CD4-positive, alpha-beta T cell (primary cell): ENCODE measurements around the gene NR2F1-AS1. TPM values are rescaled to one million over a fixed set of nuclear protein-coding genes. Genes with fewer than 3 reads are reported as not detected.

ENCODE experiments used
- ATAC-seq: fragments of 200-7000 bp; cut with Tn5 transposase; one replicate; pipeline ENCODE4 v1.10.0; 2022; ENCODE audit warnings: mild to moderate bottlenecking; ENCODE audit not compliant: poor library complexity
- CTCF ChIA-PET: fragments of 350-600 bp; sonication (Branson Sonifier 250); formaldehyde crosslinking; loops from one replicate; lab custom pipeline; 2021; ENCODE audit warnings: antibody characterized with exemption, inconsistent platforms; lab: Charles Lee
- POLR2A ChIA-PET: fragments of 350-600 bp; sonication (Branson Sonifier 250); formaldehyde crosslinking; loops from one replicate; lab custom pipeline; 2021; ENCODE audit warnings: antibody characterized with exemption, inconsistent platforms; lab: Charles Lee
- DNase-seq, 14 experiments: peaks; one replicate each; pipeline ENCODE4 v3.0.0-alpha.2; 2013 to 2020; ENCODE audit warnings: mixed read lengths in 2 of 14
- H3K27ac ChIP-seq, 2 donors: one replicate each; pipeline versions ENCODE4 v1.5.1 to v1.7.0; 2013; ENCODE audit warnings: low read length in 2 of 2, low read depth in 1 of 2, mild to moderate bottlenecking in 1 of 2
- H3K27me3 ChIP-seq, 2 experiments: 1 replicate in 1 of 2; 2 replicates in 1 of 2; pipeline versions ENCODE4 v1.6.1 to v1.7.0; 2013; ENCODE audit warnings: low read length in 2 of 2, control low read depth in 1 of 2, mild to moderate bottlenecking in 1 of 2, moderate library complexity in 1 of 2; ENCODE audit not compliant: insufficient read depth in 2 of 2, control insufficient read depth in 1 of 2
- H3K36me3 ChIP-seq: one replicate; pipeline ENCODE4 v1.6.1; 2013; ENCODE audit warnings: low read length, control low read depth; ENCODE audit not compliant: insufficient read depth
- H3K4me1 ChIP-seq: one replicate; pipeline ENCODE4 v1.6.1; 2013; ENCODE audit warnings: low read length, control low read depth; ENCODE audit not compliant: insufficient read depth
- H3K4me3 ChIP-seq: one replicate; pipeline ENCODE4 v1.5.1; 2013; ENCODE audit warnings: mild to moderate bottlenecking, low read length, moderate library complexity
- H3K9me3 ChIP-seq, 2 experiments: 1 replicate in 1 of 2; 2 replicates in 1 of 2; pipeline versions ENCODE4 v1.6.1 to v1.7.0; 2013; ENCODE audit warnings: low read length in 2 of 2, mild to moderate bottlenecking in 2 of 2, control low read depth in 1 of 2, moderate library complexity in 1 of 2; ENCODE audit not compliant: control insufficient read depth in 1 of 2, insufficient read depth in 1 of 2
- H3K27ac Mint-ChIP-seq: one replicate; pipeline ENCODE4 v1.8.0; 2020; ENCODE audit warnings: mixed read lengths
- H3K27me3 Mint-ChIP-seq: one replicate; pipeline ENCODE4 v1.8.0; 2021; ENCODE audit warnings: mixed read lengths
- H3K36me3 Mint-ChIP-seq: one replicate; pipeline ENCODE4 v1.8.0; 2021; ENCODE audit warnings: low read depth, mixed read lengths
- H3K4me1 Mint-ChIP-seq: one replicate; pipeline ENCODE4 v1.8.0; 2021; ENCODE audit warnings: low read depth, mixed read lengths
- H3K4me3 Mint-ChIP-seq: one replicate; pipeline ENCODE4 v1.8.0; 2020; ENCODE audit warnings: mild to moderate bottlenecking, mixed read lengths
- H3K9me3 Mint-ChIP-seq: one replicate; pipeline ENCODE4 v1.8.0; 2020; ENCODE audit warnings: mixed read lengths
- CTCF ChIP-seq: fragments of 200-600 bp; IDR thresholded peaks from one replicate; pipeline ENCODE4 v1.8.0; 2022; ENCODE audit warnings: antibody characterized with exemption, mild to moderate bottlenecking
- intact Hi-C, 2 experiments: fragments of 100-400 bp; cut with DNase I in 1 of 2; cut with micrococcal nuclease in 1 of 2; formaldehyde crosslinking; loops; one replicate each; pipeline versions ENCODE4 v1.15.1 to v1.9.0; 2023 to 2025; cut with DNase I, micrococcal nuclease
- total RNA-seq, 174 experiments: library from RNA in 2 of 174; stranded (reverse) in 2 of 174; gene quantifications; one replicate each; pipeline ENCODE4 v1.2.3 and lab custom pipeline; 2021 to 2026

NR2F1-AS1 gene
- total RNA-seq, 2 experiments from 2014 or later = not detected

DNA sequence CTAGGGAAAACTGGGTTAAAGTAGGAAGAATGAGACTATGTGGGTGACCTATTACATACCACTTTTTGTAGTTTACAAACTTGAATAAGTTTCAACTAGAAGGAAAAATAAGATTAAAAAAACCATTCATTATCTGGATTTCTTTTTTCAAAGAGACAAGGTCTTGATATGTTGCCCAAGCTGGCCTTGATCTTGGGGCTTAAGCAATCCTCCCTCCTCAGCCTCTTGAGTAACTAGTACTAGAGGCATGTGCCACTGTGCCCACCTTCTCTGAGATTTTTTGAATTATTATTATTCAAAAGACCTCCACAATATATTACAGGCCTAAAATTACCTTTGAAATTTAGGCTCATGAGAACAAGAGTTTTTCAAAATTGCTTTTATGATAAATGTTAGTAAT is 63.2 kb downstream of the NR2F1-AS1 start:
- no peaks in the 10 kb centered on the region for H3K36me3 ChIP-seq
- H3K27ac Mint-ChIP-seq = no peak overlapping the region
- H3K27me3 ChIP-seq = no peaks in the 10 kb centered on the region
- H3K27me3 Mint-ChIP-seq = peaks cover 18% of the 10 kb centered on the region
- intact Hi-C loops = no loop called here
- H3K9me3 Mint-ChIP-seq = peaks cover 5% of the 10 kb centered on the region
- no peak overlapping the region for H3K4me3 ChIP-seq
- no peak for DNase-seq
- ChIA-PET POLR2A (no interaction called here), CTCF (no interaction called here)
- no peaks in the 10 kb centered on the region for H3K36me3 Mint-ChIP-seq
- no peak overlapping the region for H3K4me3 Mint-ChIP-seq
- peaks cover 0 to 5% of the 10 kb centered on the region in 2 experiments for H3K9me3 ChIP-seq
- no peak overlapping the region for H3K27ac ChIP-seq
- no peak for ATAC-seq
- TF ChIP-seq CTCF = no peak
- no peaks in the 10 kb centered on the region for H3K4me1 ChIP-seq
- no peaks in the 10 kb centered on the region for H3K4me1 Mint-ChIP-seq

DNA sequence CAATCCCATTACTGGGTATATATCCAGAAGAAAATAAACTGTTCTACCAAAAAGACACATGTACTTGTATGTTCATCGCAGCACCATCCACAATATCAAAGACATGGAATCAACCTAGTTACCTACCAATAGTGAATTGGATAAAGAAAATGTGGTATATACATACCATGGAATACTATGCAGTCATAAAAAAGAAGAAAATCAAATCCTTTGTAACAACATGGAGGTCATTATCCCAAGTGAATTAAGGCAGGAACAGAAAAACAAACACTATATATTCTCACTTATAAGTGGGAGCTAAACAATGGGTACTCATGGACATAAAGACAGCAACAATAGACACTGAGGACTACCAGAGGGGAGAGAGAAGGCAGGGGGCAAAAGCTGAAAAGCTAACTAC is 67.7 kb downstream of the NR2F1-AS1 start:
- no peak overlapping the region for H3K27ac ChIP-seq
- no peak overlapping the region for H3K27ac Mint-ChIP-seq
- H3K4me3 Mint-ChIP-seq = no peak overlapping the region
- H3K36me3 ChIP-seq = no peaks in the 10 kb centered on the region
- peaks cover 14% of the 10 kb centered on the region for H3K27me3 Mint-ChIP-seq
- H3K4me1 ChIP-seq = no peaks in the 10 kb centered on the region
- no peaks in the 10 kb centered on the region for H3K9me3 ChIP-seq
- ChIA-PET POLR2A (no interaction called here), CTCF (no interaction called here)
- no peak overlapping the region for H3K4me3 ChIP-seq
- DNase-seq (no peak), ATAC-seq (no peak)
- no peak for TF ChIP-seq CTCF
- H3K4me1 Mint-ChIP-seq = no peaks in the 10 kb centered on the region
- H3K36me3 Mint-ChIP-seq = no peaks in the 10 kb centered on the region
- no peaks in the 10 kb centered on the region for H3K9me3 Mint-ChIP-seq
- intact Hi-C loops = no loop called here
- no peaks in the 10 kb centered on the region for H3K27me3 ChIP-seq

DNA sequence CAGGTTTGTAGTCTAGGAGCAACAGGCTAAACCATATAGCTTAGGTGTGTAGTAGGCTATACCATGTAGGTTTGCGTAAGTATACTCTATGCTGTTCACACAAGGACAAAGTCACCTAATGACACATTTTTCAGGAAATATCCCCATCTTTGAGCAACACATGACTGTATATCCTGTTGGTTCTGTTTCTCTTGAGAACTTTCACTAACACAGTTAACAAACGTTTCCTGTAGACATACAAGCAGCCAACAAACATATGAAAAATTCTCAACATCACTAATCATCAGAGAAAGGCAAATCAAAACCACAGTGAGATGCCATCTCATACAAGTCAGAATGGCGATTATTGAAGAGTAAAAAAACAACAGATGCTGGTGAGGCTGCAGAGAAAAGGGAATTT is 68.2 kb downstream of the NR2F1-AS1 start:
- H3K9me3 Mint-ChIP-seq = no peaks in the 10 kb centered on the region
- no peak overlapping the region for H3K4me3 Mint-ChIP-seq
- no peaks in the 10 kb centered on the region for H3K9me3 ChIP-seq
- peaks cover 19% of the 10 kb centered on the region for H3K27me3 Mint-ChIP-seq
- ATAC-seq (no peak), DNase-seq (no peak)
- no peak overlapping the region for H3K4me3 ChIP-seq
- H3K27ac ChIP-seq = no peak overlapping the region
- TF ChIP-seq CTCF = no peak
- ChIA-PET POLR2A (no interaction called here), CTCF (no interaction called here)
- no peak overlapping the region for H3K27ac Mint-ChIP-seq
- intact Hi-C loops = no loop called here
- no peaks in the 10 kb centered on the region for H3K4me1 Mint-ChIP-seq
- no peaks in the 10 kb centered on the region for H3K27me3 ChIP-seq
- no peaks in the 10 kb centered on the region for H3K36me3 Mint-ChIP-seq
- no peaks in the 10 kb centered on the region for H3K36me3 ChIP-seq
- H3K4me1 ChIP-seq = no peaks in the 10 kb centered on the region
